Lung (tissue), 16 donors: ENCODE measurements around the gene TMEM11. TPM values are rescaled to one million over a fixed set of nuclear protein-coding genes. Genes with fewer than 3 reads are reported as not detected.

Experiments
- ATAC-seq: fragments of 200-7000 bp; cut with Tn5 transposase; one replicate; pipeline ENCODE4 v1.9.1; 2020; ENCODE audit warnings: moderate number of reproducible peaks; ENCODE audit not compliant: insufficient read depth, low FRiP score
- DNase-seq, 3 donors: peaks; one replicate each; pipeline ENCODE4 v3.0.0-alpha.2; 2013 to 2017
- H3K27ac ChIP-seq, 2 donors: one replicate each; pipeline ENCODE4 v1.5.1; 2013; ENCODE audit warnings: mild to moderate bottlenecking in 2 of 2, moderate library complexity in 2 of 2, control low read depth in 1 of 2, inconsistent platforms in 1 of 2, low read depth in 1 of 2, low read length in 1 of 2
- H3K27me3 ChIP-seq, 3 donors: one replicate each; pipeline ENCODE4 v1.5.1; 2013; ENCODE audit warnings: low read length in 2 of 3; ENCODE audit not compliant: control insufficient read depth in 3 of 3, insufficient read depth in 3 of 3
- H3K36me3 ChIP-seq, 4 donors: one replicate each; pipeline ENCODE4 v1.5.1; 2013; ENCODE audit warnings: low read length in 4 of 4, mild to moderate bottlenecking in 1 of 4, moderate library complexity in 1 of 4; ENCODE audit not compliant: control insufficient read depth in 4 of 4, insufficient read depth in 4 of 4
- H3K4me1 ChIP-seq, 5 donors: one replicate each; pipeline ENCODE4 v1.5.1; 2013; ENCODE audit warnings: low read length in 5 of 5, mild to moderate bottlenecking in 2 of 5, moderate library complexity in 1 of 5; ENCODE audit not compliant: control insufficient read depth in 5 of 5, insufficient read depth in 5 of 5
- H3K4me3 ChIP-seq: one replicate; pipeline ENCODE4 v1.5.1; 2013; ENCODE audit warnings: mild to moderate bottlenecking, control low read depth, moderate library complexity
- H3K9ac ChIP-seq, 2 donors: one replicate each; pipeline ENCODE4 v1.5.1; 2013; ENCODE audit warnings: low read length in 2 of 2, control low read depth in 1 of 2; ENCODE audit not compliant: insufficient read depth in 1 of 2
- H3K9me3 ChIP-seq, 4 donors: one replicate each; pipeline ENCODE4 v1.5.1; 2013; ENCODE audit warnings: low read length in 3 of 4, mild to moderate bottlenecking in 1 of 4, moderate library complexity in 1 of 4; ENCODE audit not compliant: control insufficient read depth in 4 of 4, insufficient read depth in 3 of 4
- WGBS, 2 donors: extraction: QIAGEN DNeasy Blood & Tissue Kit; methylation state at CpG; one replicate each; pipeline ENCODE4 v1.1.7; 2013; 5-methylcytosine and 5-hydroxymethylcytosine counted together
- long read RNA-seq, 5 donors: transcript quantifications; one replicate each; lab custom pipeline, GENCODE V29; 2026
- polyA plus RNA-seq, 2 donors: library from polyadenylated mRNA; stranded (reverse); fragments of 200-250 nt; gene quantifications; one replicate each; pipeline ENCODE4 v1.2.1, GENCODE V29; 2013
- total RNA-seq, 2 donors: library from RNA; depleted of rRNA in 1 of 2; stranded (reverse); fragments of >200 nt in 1 of 2; gene quantifications; one replicate each; pipeline ENCODE4 v1.2.1, GENCODE V29; 2014 to 2021
- TF ChIP-seq, protein P1 (sequence below): IDR thresholded peaks from 2 replicates; pipeline ENCODE4 v1.5.1; 2012; ENCODE audit warnings: mild to moderate bottlenecking; ENCODE audit errors: control extremely low read depth, extremely low read depth
- donor health status: control.
- donor health status: control.
- donor health status: Bipolar disorder and iron deficiency.
- donor health status: healthy.
- donor health status: DM: yes; HTN: yes; CAD: no.

TMEM11 gene, protein sequence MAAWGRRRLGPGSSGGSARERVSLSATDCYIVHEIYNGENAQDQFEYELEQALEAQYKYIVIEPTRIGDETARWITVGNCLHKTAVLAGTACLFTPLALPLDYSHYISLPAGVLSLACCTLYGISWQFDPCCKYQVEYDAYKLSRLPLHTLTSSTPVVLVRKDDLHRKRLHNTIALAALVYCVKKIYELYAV
- 10 to 100 TPM; 12.1 to 26.1 TPM for total RNA-seq
- polyA plus RNA-seq = 10 to 100 TPM; 28.1 to 29.4 TPM
- long read RNA-seq, donor 1, transcript TMEM11-201 (2 exons, 2,095 nt) = major isoform, 30 of 35 reads
- long read RNA-seq, donor 1, partial matches to known transcripts = 0 of 35 reads
- long read RNA-seq, donor 1, other reads (novel, unspliced or antisense) = 0 of 35 reads
- long read RNA-seq, donor 2, transcript TMEM11-201 (2 exons, 2,095 nt) = major isoform, 10 of 11 reads
- long read RNA-seq, donor 2, partial matches to known transcripts = 0 of 11 reads
- long read RNA-seq, donor 2, other reads (novel, unspliced or antisense) = 0 of 11 reads
- long read RNA-seq, donor 3, transcript TMEM11-201 (2 exons, 2,095 nt) = major isoform, 20 of 23 reads
- long read RNA-seq, donor 3, partial matches to known transcripts = 0 of 23 reads
- long read RNA-seq, donor 3, other reads (novel, unspliced or antisense) = 0 of 23 reads
- long read RNA-seq, donor 4, transcript TMEM11-201 (2 exons, 2,095 nt) = major isoform, 17 of 22 reads
- long read RNA-seq, donor 4, transcript TMEM11-202 (3 exons, 1,246 nt) = minor isoform, 5 of 22 reads
- long read RNA-seq, donor 4, partial matches to known transcripts = 0 of 22 reads
- long read RNA-seq, donor 4, other reads (novel, unspliced or antisense) = 0 of 22 reads
- long read RNA-seq, donor 5, transcript TMEM11-201 (2 exons, 2,095 nt) = major isoform, 32 of 40 reads
- long read RNA-seq, donor 5, transcript TMEM11-202 (3 exons, 1,246 nt) = minor isoform, 7 of 40 reads
- long read RNA-seq, donor 5, partial matches to known transcripts = 0 of 40 reads
- long read RNA-seq, donor 5, other reads (novel, unspliced or antisense) = 0 of 40 reads

DNA sequence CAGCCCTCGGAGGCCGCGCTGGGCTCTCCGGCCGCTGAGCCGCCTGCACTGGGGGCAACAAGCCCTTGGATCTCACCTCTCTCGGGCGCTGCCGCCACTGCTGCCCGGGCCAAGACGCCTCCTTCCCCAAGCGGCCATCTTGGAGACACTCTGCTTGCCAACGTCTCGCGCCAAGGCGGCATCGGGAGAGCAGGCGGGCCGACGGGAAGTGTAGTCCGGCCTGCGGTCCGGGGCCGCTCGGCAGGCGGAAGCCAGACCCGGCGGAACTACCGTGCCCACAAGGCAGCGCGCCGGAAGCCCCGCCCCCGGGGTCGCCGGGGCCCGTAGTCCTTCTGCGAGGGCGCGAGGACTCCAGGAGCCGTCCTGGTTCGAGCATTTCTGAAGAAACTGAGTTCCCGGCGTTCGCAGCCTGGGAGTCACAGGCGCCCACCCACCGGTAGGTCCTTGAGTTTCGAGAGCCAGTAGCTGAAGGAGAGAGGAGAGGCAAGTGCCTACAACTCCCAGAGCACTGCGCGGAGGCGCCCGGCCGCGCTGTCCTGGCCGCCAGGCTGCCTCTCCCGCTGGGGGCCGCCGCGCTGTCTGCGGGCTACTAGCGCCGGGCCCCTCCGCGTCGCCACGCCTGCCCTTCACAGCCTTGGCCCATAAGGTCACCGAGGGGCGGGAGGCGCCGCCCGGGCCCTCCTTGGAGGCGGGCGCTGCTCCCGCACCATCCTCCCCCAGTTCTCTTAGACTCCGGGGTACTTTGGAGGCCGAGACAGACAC, at the start of gene TMEM11:
Gene TMEM11 (minus strand): TSS at position 147 of the 762 bp plus-strand sequence. CDS start 9 bp downstream, at position 138.
- 0 to 1% methylated on average over 71 to 76 of the region's 76 CpGs for WGBS, 2 donors
- TF ChIP-seq, protein P1, sequence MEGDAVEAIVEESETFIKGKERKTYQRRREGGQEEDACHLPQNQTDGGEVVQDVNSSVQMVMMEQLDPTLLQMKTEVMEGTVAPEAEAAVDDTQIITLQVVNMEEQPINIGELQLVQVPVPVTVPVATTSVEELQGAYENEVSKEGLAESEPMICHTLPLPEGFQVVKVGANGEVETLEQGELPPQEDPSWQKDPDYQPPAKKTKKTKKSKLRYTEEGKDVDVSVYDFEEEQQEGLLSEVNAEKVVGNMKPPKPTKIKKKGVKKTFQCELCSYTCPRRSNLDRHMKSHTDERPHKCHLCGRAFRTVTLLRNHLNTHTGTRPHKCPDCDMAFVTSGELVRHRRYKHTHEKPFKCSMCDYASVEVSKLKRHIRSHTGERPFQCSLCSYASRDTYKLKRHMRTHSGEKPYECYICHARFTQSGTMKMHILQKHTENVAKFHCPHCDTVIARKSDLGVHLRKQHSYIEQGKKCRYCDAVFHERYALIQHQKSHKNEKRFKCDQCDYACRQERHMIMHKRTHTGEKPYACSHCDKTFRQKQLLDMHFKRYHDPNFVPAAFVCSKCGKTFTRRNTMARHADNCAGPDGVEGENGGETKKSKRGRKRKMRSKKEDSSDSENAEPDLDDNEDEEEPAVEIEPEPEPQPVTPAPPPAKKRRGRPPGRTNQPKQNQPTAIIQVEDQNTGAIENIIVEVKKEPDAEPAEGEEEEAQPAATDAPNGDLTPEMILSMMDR = no peak
- H3K36me3 ChIP-seq = peaks cover 0 to 12% (median 10%) of the 10 kb centered on the region in 4 donors
- peak within 1 kb of the TSS; percentile 92 to 98 for H3K27ac ChIP-seq
- ATAC-seq (peak; percentile 96), DNase-seq (peak; percentile 95 to 98 (median 96))
- H3K4me3 ChIP-seq = peak within 1 kb of the TSS; percentile 83
- H3K4me1 ChIP-seq = peaks cover 10 to 34% (median 21%) of the 10 kb centered on the region in 5 donors
- no peaks in the 10 kb centered on the region for H3K9me3 ChIP-seq
- H3K9ac ChIP-seq = peak within 1 kb of the TSS; percentile 59 to 75
- H3K27me3 ChIP-seq = no peaks in the 10 kb centered on the region

DNA sequence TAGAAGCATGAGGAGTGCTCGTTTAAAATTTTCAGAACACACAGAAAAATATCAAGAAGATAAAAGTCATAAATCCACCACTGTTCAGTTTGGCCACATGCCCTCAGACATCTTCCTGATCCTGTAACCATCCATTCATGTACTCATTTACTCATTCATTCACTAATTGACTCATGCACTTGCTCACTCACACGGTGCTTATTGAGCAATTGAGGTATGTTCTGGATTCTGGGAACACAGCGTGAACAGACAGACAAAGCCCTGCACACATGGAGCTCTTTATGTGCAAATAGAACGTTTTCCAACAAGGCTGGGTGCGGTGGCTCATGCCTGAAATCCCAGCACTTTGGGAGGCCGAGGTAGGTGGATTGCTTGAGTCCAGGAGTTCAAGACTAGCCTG, 49.4 kb upstream of the TMEM11 start:
- no peaks in the 10 kb centered on the region for H3K9me3 ChIP-seq
- no peaks in the 10 kb centered on the region for H3K27me3 ChIP-seq
- no peaks in the 10 kb centered on the region for H3K4me1 ChIP-seq
- no peaks in the 10 kb centered on the region for H3K36me3 ChIP-seq
- no peak overlapping the region for H3K4me3 ChIP-seq
- TF ChIP-seq, protein P1 = no peak
- DNase-seq = no peak
- no peak overlapping the region for H3K9ac ChIP-seq
- ATAC-seq = no peak
- 70 to 74% methylated on average over 6 of the region's 6 CpGs for WGBS, 2 donors
- no peak overlapping the region for H3K27ac ChIP-seq

DNA sequence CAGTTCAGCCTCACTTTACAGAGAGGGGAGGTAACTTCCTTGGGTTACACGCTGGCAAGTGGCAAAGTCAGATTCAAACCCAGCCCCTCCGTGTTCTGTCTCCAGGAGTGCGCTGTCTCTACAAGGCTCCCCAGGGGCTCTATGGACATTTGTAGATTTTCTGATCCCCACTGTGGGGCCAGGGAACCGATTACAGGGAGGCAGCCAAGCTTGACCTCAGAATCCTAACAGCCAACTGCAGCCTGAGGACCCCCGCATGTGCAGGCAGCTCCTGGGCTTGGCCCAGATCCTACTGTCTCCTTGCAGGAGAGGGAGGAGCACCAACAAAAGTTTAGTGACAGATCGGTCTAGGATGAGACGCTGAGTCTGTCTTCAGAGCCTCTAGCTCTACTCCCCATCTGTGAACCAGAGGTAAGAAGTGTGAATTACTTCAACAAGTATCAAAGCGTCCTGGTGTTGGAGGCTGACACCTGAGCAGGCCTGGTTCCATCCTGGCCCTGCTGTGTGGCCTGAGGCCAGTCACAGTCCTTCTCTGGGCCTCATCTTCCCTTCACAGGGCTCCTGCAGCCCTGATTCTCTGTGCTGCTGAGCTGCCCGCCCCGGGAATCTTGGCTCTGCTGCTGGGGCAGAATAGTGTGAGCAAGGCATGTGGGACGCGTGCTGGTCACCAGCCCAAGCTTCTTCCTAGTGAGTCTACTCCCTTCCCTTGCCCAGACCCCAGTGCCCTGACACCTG, 48.5 kb upstream of the TMEM11 start:
- H3K4me1 ChIP-seq = no peaks in the 10 kb centered on the region
- H3K4me3 ChIP-seq = no peak overlapping the region
- 87 to 92% methylated on average over 12 of the region's 12 CpGs for WGBS, 2 donors
- H3K9me3 ChIP-seq = no peaks in the 10 kb centered on the region
- DNase-seq (no peak), ATAC-seq (no peak)
- H3K27ac ChIP-seq = no peak overlapping the region
- no peak overlapping the region for H3K9ac ChIP-seq
- H3K27me3 ChIP-seq = no peaks in the 10 kb centered on the region
- TF ChIP-seq, protein P1 = no peak
- H3K36me3 ChIP-seq = no peaks in the 10 kb centered on the region
